WTC11 (cell line): ENCODE data around the gene SLC27A5. TPM values are rescaled to one million over a fixed set of nuclear protein-coding genes. Genes with fewer than 3 reads are reported as not detected.

Source experiments
- ATAC-seq: fragments of 200-7000 bp; cut with Tn5 transposase; 2 replicates; pipeline ENCODE4 v1.10.0; 2021; ENCODE audit warnings: mild to moderate bottlenecking, moderate library complexity
- CTCF ChIA-PET: fragments of 300-600 bp; sonication (Branson Sonifier 250); formaldehyde crosslinking; loops from one replicate; lab custom pipeline; 2021; ENCODE audit warnings: antibody characterized with exemption; lab: Charles Lee
- POLR2A ChIA-PET: fragments of 350-600 bp; sonication (Branson Sonifier 250); formaldehyde crosslinking; loops from one replicate; lab custom pipeline; 2021; ENCODE audit warnings: antibody characterized with exemption; lab: Charles Lee
- DNase-seq: peaks from one replicate; pipeline ENCODE4 v3.0.0; 2021; ENCODE audit warnings: low spot score
- H3K27ac Mint-ChIP-seq: 2 replicates; pipeline ENCODE4 v1.8.0; 2021; ENCODE audit warnings: mixed read lengths
- H3K27me3 Mint-ChIP-seq: 2 replicates; pipeline ENCODE4 v1.8.0; 2021; ENCODE audit warnings: low read depth, mild to moderate bottlenecking, moderate library complexity, mixed read lengths
- H3K36me3 Mint-ChIP-seq: 2 replicates; pipeline ENCODE4 v1.8.0; 2021; ENCODE audit warnings: mixed read lengths
- H3K4me1 Mint-ChIP-seq: 2 replicates; pipeline ENCODE4 v1.8.0; 2022; ENCODE audit warnings: mixed read lengths
- H3K4me3 Mint-ChIP-seq: 2 replicates; pipeline ENCODE4 v1.8.0; 2021; ENCODE audit warnings: mild to moderate bottlenecking, moderate library complexity, mixed read lengths
- H3K9me3 Mint-ChIP-seq: 2 replicates; pipeline ENCODE4 v1.8.0; 2021; ENCODE audit warnings: mixed read lengths
- ATF6 ChIP-seq: sonication (generic); formaldehyde crosslinking; IDR thresholded peaks from 2 replicates; pipeline ENCODE4 v1.8.1; 2023; ENCODE audit warnings: mild to moderate bottlenecking, missing genetic modification reagents
- CBFB ChIP-seq: sonication (generic); formaldehyde crosslinking; IDR thresholded peaks from 2 replicates; pipeline ENCODE4 v1.8.1; 2022; ENCODE audit warnings: mild to moderate bottlenecking, low read depth, missing genetic modification reagents
- CREM ChIP-seq: sonication (generic); formaldehyde crosslinking; IDR thresholded peaks from 2 replicates; pipeline ENCODE4 v1.8.1; 2022; ENCODE audit warnings: mild to moderate bottlenecking, missing genetic modification reagents, moderate library complexity
- CTCF ChIP-seq: fragments of 200-600 bp; IDR thresholded peaks from 2 replicates; pipeline ENCODE4 v1.8.0; 2022; ENCODE audit warnings: antibody characterized with exemption
- ELF4 ChIP-seq: sonication (generic); formaldehyde crosslinking; IDR thresholded peaks from 2 replicates; pipeline ENCODE4 v1.8.1; 2022; ENCODE audit warnings: low read depth, mild to moderate bottlenecking, moderate library complexity, missing genetic modification reagents
- FOXP1 ChIP-seq: sonication (generic); formaldehyde crosslinking; IDR thresholded peaks from 2 replicates; pipeline ENCODE4 v1.8.0; 2022; ENCODE audit warnings: missing genetic modification reagents, mild to moderate bottlenecking, moderate library complexity, borderline replicate concordance
- GABPB1 ChIP-seq: sonication (generic); formaldehyde crosslinking; IDR thresholded peaks from 2 replicates; pipeline ENCODE4 v1.8.1; 2023; ENCODE audit warnings: mild to moderate bottlenecking, missing genetic modification reagents
- HMGA2 ChIP-seq: fragments of 250-450 bp; sonication (Bioruptor Pico); IDR thresholded peaks from 2 replicates; pipeline ENCODE4 v1.4.0; 2021; ENCODE audit warnings: mild to moderate bottlenecking, moderate library complexity
- IRF2 ChIP-seq: sonication (generic); formaldehyde crosslinking; IDR thresholded peaks from 2 replicates; pipeline ENCODE4 v1.8.0; 2022; ENCODE audit warnings: low read depth, missing genetic modification reagents, borderline replicate concordance
- JAZF1 ChIP-seq: fragments of 250-450 bp; sonication (Bioruptor Pico); IDR thresholded peaks from 2 replicates; pipeline ENCODE4 v1.9.0; 2021; ENCODE audit warnings: moderate library complexity, mild to moderate bottlenecking, inconsistent platforms
- MLX ChIP-seq: sonication (generic); formaldehyde crosslinking; IDR thresholded peaks from 2 replicates; pipeline ENCODE4 v1.8.1; 2023; ENCODE audit warnings: mild to moderate bottlenecking, missing genetic modification reagents, moderate library complexity
- MYBL2 ChIP-seq: sonication (generic); formaldehyde crosslinking; IDR thresholded peaks from 2 replicates; pipeline ENCODE4 v1.8.1; 2023; ENCODE audit warnings: mild to moderate bottlenecking, moderate library complexity, missing genetic modification reagents
- NFATC4 ChIP-seq: fragments of 250-450 bp; sonication (Bioruptor Pico); IDR thresholded peaks from 2 replicates; pipeline ENCODE4 v1.9.0; 2021; ENCODE audit warnings: mild to moderate bottlenecking
- RELA ChIP-seq: sonication (generic); formaldehyde crosslinking; IDR thresholded peaks from 2 replicates; pipeline ENCODE4 v1.8.1; 2022; ENCODE audit warnings: missing genetic modification reagents, mild to moderate bottlenecking, borderline replicate concordance
- SMAD3 ChIP-seq: sonication (generic); formaldehyde crosslinking; IDR thresholded peaks from 2 replicates; pipeline ENCODE4 v1.8.0; 2022; ENCODE audit warnings: missing genetic modification reagents, mild to moderate bottlenecking, borderline replicate concordance
- SOX15 ChIP-seq: fragments of 250-450 bp; sonication (Bioruptor Pico); IDR thresholded peaks from 2 replicates; pipeline ENCODE4 v1.9.0; 2021; ENCODE audit warnings: mild to moderate bottlenecking
- TP53 ChIP-seq: sonication (generic); formaldehyde crosslinking; IDR thresholded peaks from 2 replicates; pipeline ENCODE4 v1.8.1; 2023; ENCODE audit warnings: mild to moderate bottlenecking, missing genetic modification reagents
- ZNF219 ChIP-seq: sonication (generic); formaldehyde crosslinking; IDR thresholded peaks from 2 replicates; pipeline ENCODE4 v1.8.0; 2023; ENCODE audit warnings: missing genetic modification reagents, mild to moderate bottlenecking, borderline replicate concordance
- ZNF423 ChIP-seq: fragments of 250-450 bp; sonication (Bioruptor Pico); IDR thresholded peaks from 2 replicates; pipeline ENCODE4 v2.1.2; 2022; ENCODE audit warnings: mild to moderate bottlenecking, moderate library complexity
- total RNA-seq: library from RNA; stranded (reverse); gene quantifications from 3 replicates; pipeline ENCODE4 v1.2.3, GENCODE V29; 2021
- TF ChIP-seq, protein P1 (sequence below): sonication (generic); formaldehyde crosslinking; IDR thresholded peaks from 2 replicates; pipeline ENCODE4 v1.8.1; 2022; ENCODE audit warnings: low read depth, missing genetic modification reagents, borderline replicate concordance
- TF ChIP-seq, protein P2 (sequence below): fragments of 250-450 bp; sonication (Bioruptor Pico); IDR thresholded peaks from 2 replicates; pipeline ENCODE4 v1.8.0; 2021; ENCODE audit warnings: mild to moderate bottlenecking
- TF ChIP-seq, protein P3 (sequence below): sonication (generic); formaldehyde crosslinking; IDR thresholded peaks from 2 replicates; pipeline ENCODE4 v1.8.0; 2023; ENCODE audit warnings: missing genetic modification reagents
- TF ChIP-seq, protein P4 (sequence below): sonication (generic); formaldehyde crosslinking; IDR thresholded peaks from 2 replicates; pipeline ENCODE4 v1.8.1; 2023; ENCODE audit warnings: mild to moderate bottlenecking, moderate library complexity, missing genetic modification reagents

The SLC27A5 gene
- total RNA-seq, 1 experiment from 2014 or later = 21.9 TPM

DNA sequence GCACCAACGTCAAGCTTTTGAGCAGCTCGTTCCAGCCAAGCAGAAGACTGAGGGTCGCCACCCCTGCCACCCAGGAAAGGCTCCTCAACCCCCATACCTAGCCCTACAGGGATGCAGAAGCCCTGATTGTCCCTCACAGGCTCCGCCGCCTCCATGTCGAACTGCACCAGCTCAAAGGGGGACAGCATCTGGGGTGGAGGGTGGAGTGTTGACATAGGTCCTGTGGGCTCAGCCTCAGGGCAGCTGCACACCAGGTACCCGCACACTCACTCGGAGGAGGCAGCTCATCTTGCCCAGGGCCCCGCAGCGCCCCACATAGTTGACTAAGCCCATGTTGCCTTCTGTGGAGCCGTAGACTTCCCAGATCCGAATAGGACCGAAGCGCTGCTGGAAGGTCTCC lies 11.6 kb downstream of the SLC27A5 start (continued):
- TF ChIP-seq CTCF (no peak), CREM (CRISPR knock-in tag) (no peak), TP53 (CRISPR knock-in tag) (no peak), SOX15 (CRISPR knock-in tag) (no peak), FOXP1 (CRISPR knock-in tag) (no peak), ZNF219 (CRISPR knock-in tag) (no peak), MYBL2 (no peak)
- TF ChIP-seq, protein P1, sequence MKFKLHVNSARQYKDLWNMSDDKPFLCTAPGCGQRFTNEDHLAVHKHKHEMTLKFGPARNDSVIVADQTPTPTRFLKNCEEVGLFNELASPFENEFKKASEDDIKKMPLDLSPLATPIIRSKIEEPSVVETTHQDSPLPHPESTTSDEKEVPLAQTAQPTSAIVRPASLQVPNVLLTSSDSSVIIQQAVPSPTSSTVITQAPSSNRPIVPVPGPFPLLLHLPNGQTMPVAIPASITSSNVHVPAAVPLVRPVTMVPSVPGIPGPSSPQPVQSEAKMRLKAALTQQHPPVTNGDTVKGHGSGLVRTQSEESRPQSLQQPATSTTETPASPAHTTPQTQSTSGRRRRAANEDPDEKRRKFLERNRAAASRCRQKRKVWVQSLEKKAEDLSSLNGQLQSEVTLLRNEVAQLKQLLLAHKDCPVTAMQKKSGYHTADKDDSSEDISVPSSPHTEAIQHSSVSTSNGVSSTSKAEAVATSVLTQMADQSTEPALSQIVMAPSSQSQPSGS (CRISPR knock-in tag) = no peak

DNA sequence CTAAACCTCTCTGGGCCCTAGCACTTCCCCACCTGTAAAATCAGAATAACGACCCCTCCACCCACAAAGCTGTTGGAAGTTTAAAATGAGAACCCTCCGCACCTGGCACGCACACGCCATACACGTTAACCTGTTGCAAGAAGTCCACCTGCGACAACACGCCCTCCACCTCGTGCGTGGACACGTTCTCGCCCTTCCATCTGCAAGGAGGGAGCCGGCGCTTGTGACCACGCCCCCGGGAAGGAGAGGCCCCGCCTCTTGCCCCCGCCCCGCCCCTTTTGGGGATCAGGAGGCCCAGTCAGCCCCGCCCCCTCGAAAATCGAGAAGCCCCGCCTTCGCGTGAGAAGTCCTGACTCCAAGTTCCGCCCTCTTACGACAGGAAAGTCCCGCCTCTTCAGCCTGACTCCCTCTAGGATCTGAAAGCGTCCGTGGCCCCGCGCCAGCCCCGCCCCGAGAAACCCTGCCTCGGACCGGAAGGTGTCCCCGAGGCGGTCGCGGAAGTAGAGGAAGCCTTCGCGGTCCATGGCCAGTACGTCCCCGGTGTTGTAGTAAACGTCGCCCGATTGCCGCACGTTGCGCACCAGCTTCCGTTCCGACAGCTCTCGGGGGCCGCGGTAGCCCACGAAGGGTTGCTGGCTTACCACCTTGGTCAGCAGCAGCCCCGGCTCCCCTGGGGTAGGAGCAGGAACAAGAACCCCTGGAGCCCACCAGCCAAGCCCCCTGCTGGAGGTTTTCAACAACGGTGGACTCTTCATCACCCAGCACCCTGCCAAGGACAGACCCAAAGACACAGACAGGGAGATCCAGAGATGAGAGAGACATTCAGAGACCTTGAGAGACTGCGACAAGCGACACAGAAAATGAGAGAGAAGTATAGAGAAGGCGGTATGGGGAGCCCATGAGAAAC lies 12.5 kb downstream of the SLC27A5 start:
- peak overlapping the region; percentile 81 for H3K4me3 Mint-ChIP-seq
- DNase-seq = peak; percentile 100
- ChIA-PET CTCF (interaction anchor here (0.6 to 4.2 kb wide), 3 partner anchors 14 to 48 kb away, joined by 3 to 30 read pairs (median 16); partner anchors contain the start of genes ZBTB45 and ZNF324B), POLR2A (interaction anchor here (1.1 to 1.7 kb wide), 4 partner anchors 15 to 56 kb away, joined by 3 to 6 read pairs (median 4); partner anchors contain the start of genes CHMP2A, TRIM28 and ZNF446)
- no peaks in the 10 kb centered on the region for H3K36me3 Mint-ChIP-seq
- ATAC-seq = peak; percentile 98
- H3K27me3 Mint-ChIP-seq = peaks cover 11% of the 10 kb centered on the region
- H3K9me3 Mint-ChIP-seq = no peaks in the 10 kb centered on the region; the same call in 1 of the 2 replicates
- peak overlapping the region; percentile 98 for H3K27ac Mint-ChIP-seq
- peaks cover 17% of the 10 kb centered on the region for H3K4me1 Mint-ChIP-seq
- TF ChIP-seq NFATC4 (CRISPR knock-in tag) (no peak), GABPB1 (CRISPR knock-in tag) (peak; percentile 89), ATF6 (CRISPR knock-in tag) (no peak), ZNF423 (CRISPR knock-in tag) (peak; percentile 54; the same call in 1 of the 2 replicates), RELA (no peak), JAZF1 (CRISPR knock-in tag) (no peak), SMAD3 (CRISPR knock-in tag) (no peak), ELF4 (CRISPR knock-in tag) (no peak), HMGA2 (CRISPR knock-in tag) (no peak), CREM (CRISPR knock-in tag) (peak; percentile 33; the same call in 1 of the 2 replicates), IRF2 (CRISPR knock-in tag) (no peak), CBFB (no peak), MLX (CRISPR knock-in tag) (no peak)
- TF ChIP-seq, protein P2, sequence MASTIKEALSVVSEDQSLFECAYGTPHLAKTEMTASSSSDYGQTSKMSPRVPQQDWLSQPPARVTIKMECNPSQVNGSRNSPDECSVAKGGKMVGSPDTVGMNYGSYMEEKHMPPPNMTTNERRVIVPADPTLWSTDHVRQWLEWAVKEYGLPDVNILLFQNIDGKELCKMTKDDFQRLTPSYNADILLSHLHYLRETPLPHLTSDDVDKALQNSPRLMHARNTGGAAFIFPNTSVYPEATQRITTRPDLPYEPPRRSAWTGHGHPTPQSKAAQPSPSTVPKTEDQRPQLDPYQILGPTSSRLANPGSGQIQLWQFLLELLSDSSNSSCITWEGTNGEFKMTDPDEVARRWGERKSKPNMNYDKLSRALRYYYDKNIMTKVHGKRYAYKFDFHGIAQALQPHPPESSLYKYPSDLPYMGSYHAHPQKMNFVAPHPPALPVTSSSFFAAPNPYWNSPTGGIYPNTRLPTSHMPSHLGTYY = no peak
- TF ChIP-seq, protein P3, sequence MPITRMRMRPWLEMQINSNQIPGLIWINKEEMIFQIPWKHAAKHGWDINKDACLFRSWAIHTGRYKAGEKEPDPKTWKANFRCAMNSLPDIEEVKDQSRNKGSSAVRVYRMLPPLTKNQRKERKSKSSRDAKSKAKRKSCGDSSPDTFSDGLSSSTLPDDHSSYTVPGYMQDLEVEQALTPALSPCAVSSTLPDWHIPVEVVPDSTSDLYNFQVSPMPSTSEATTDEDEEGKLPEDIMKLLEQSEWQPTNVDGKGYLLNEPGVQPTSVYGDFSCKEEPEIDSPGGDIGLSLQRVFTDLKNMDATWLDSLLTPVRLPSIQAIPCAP = peak; percentile 68; the same call in 1 of the 2 replicates
- TF ChIP-seq, protein P4, sequence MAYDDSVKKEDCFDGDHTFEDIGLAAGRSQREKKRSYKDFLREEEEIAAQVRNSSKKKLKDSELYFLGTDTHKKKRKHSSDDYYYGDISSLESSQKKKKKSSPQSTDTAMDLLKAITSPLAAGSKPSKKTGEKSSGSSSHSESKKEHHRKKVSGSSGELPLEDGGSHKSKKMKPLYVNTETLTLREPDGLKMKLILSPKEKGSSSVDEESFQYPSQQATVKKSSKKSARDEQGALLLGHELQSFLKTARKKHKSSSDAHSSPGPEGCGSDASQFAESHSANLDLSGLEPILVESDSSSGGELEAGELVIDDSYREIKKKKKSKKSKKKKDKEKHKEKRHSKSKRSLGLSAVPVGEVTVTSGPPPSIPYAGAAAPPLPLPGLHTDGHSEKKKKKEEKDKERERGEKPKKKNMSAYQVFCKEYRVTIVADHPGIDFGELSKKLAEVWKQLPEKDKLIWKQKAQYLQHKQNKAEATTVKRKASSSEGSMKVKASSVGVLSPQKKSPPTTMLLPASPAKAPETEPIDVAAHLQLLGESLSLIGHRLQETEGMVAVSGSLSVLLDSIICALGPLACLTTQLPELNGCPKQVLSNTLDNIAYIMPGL (CRISPR knock-in tag) = 0 out of 2 replicates have a peak, but pooled peaks have one; percentile 50
